SK-N-SH (cell line): ENCODE results near the gene ZC3H18. TPM values are rescaled to one million over a fixed set of nuclear protein-coding genes. Genes with fewer than 3 reads are reported as not detected.

Source experiments
- CTCF ChIA-PET: fragments of 300-600, 350-600 bp; formaldehyde crosslinking; extraction: SDS; loops from one replicate; lab custom pipeline; 2021; lab: Yijun Ruan, JAX
- POLR2A ChIA-PET: fragments of 350-600 bp; sonication (Branson Sonifier 250); formaldehyde crosslinking; extraction: SDS; loops from one replicate; lab custom pipeline; 2020; ENCODE audit warnings: antibody characterized with exemption, inconsistent platforms; lab: Yijun Ruan, JAX
- DNase-seq: peaks from one replicate; pipeline ENCODE4 v3.0.0; 2012
- H2AFZ ChIP-seq: fragments of 200-600 bp; sonication (generic); 2 replicates; pipeline ENCODE4 v1.8.1; 2016; ENCODE audit warnings: antibody characterized with exemption, mild to moderate bottlenecking, low read depth
- H3F3A ChIP-seq: fragments of 200-600 bp; sonication (generic); replicated peaks from 2 replicates; pipeline ENCODE3; 2016; ENCODE audit warnings: antibody characterized with exemption, mild to moderate bottlenecking; ENCODE audit not compliant: insufficient read depth
- H3K27ac ChIP-seq, 2 experiments: fragments of 200-500 bp in 1 of 2; fragments of 200-600 bp in 1 of 2; sonication (Bioruptor generic) in 1 of 2; sonication (generic), shearing (Covaris generic) in 1 of 2; 2 replicates each; pipeline versions ENCODE4 v1.5.1 to v1.6.1; 2014 to 2016; ENCODE audit warnings: low read depth in 2 of 2, inconsistent platforms in 1 of 2, low read length in 1 of 2, mild to moderate bottlenecking in 1 of 2, mixed read lengths in 1 of 2
- H3K27me3 ChIP-seq: fragments of 200-600 bp; sonication (generic), shearing (Covaris generic); 2 replicates; pipeline ENCODE4 v1.6.1; 2016; ENCODE audit warnings: mixed run types; ENCODE audit not compliant: insufficient read depth
- H3K36me3 ChIP-seq, 2 experiments: fragments of 200-500 bp in 1 of 2; fragments of 200-600 bp in 1 of 2; sonication (Bioruptor generic) in 1 of 2; sonication (generic) in 1 of 2; replicated peaks in 1 of 2; 2 replicates each; pipeline versions ENCODE3 to v1.5.1; 2014 to 2016; ENCODE audit warnings: low read length in 1 of 2, mild to moderate bottlenecking in 1 of 2; ENCODE audit not compliant: insufficient read depth in 2 of 2, control insufficient read depth in 1 of 2
- H3K4me1 ChIP-seq, 2 experiments: fragments of 200-500 bp in 1 of 2; fragments of 200-600 bp in 1 of 2; sonication (Bioruptor generic) in 1 of 2; sonication (generic), shearing (Covaris generic) in 1 of 2; 2 replicates each; pipeline versions ENCODE4 v1.5.1 to v1.6.1; 2014 to 2016; ENCODE audit warnings: low read depth in 1 of 2, low read length in 1 of 2, mixed run types in 1 of 2; ENCODE audit not compliant: insufficient read depth in 2 of 2, control insufficient read depth in 1 of 2
- H3K4me2 ChIP-seq: fragments of 200-600 bp; sonication (generic), shearing (Covaris generic); 2 replicates; pipeline ENCODE4 v1.6.1; 2017; ENCODE audit warnings: mixed run types
- H3K4me3 ChIP-seq, 2 experiments: fragments of 200-500 bp in 1 of 2; fragments of 200-600 bp in 1 of 2; sonication (Bioruptor generic) in 1 of 2; sonication (generic), shearing (Covaris generic) in 1 of 2; 2 replicates each; pipeline versions ENCODE4 v1.5.1 to v1.8.1; 2014 to 2016; ENCODE audit warnings: low read depth in 2 of 2, inconsistent platforms in 1 of 2, low read length in 1 of 2, mild to moderate bottlenecking in 1 of 2, mixed read lengths in 1 of 2, moderate library complexity in 1 of 2
- H3K79me2 ChIP-seq: fragments of 200-600 bp; sonication (generic); 2 replicates; pipeline ENCODE4 v1.8.1; 2017; ENCODE audit warnings: mild to moderate bottlenecking; ENCODE audit not compliant: insufficient read depth
- H3K9ac ChIP-seq: fragments of 200-600 bp; sonication (generic); 2 replicates; pipeline ENCODE4 v1.6.1; 2017; ENCODE audit warnings: mixed run types
- H3K9me2 ChIP-seq: fragments of 200-600 bp; sonication (generic); 2 replicates; pipeline ENCODE4 v1.6.1; 2017; ENCODE audit warnings: mixed run types
- H3K9me3 ChIP-seq: fragments of 200-600 bp; sonication (generic); 2 replicates; pipeline ENCODE4 v1.6.1; 2017; ENCODE audit warnings: mixed run types, mild to moderate bottlenecking, moderate library complexity
- H4K20me1 ChIP-seq: fragments of 200-600 bp; sonication (generic); 2 replicates; pipeline ENCODE4 v1.6.1; 2017; ENCODE audit warnings: mild to moderate bottlenecking, mixed run types; ENCODE audit not compliant: insufficient read depth
- MEF2A ChIP-seq: IDR thresholded peaks from 2 replicates; pipeline ENCODE4 v1.4.0; 2012; ENCODE audit warnings: low read depth, borderline replicate concordance
- MXI1 ChIP-seq: IDR thresholded peaks from 2 replicates; pipeline ENCODE4 v1.6.1; 2012; ENCODE audit warnings: mild to moderate bottlenecking, low read depth, low read length, improper control_type of control experiment
- RAD21 ChIP-seq: IDR thresholded peaks from 2 replicates; pipeline ENCODE4 v1.6.1; 2012; ENCODE audit warnings: mild to moderate bottlenecking, low read length
- RFX5 ChIP-seq: IDR thresholded peaks from 2 replicates; pipeline ENCODE4 v1.6.1; 2012; ENCODE audit warnings: mild to moderate bottlenecking, improper control_type of control experiment, low read length
- TCF12 ChIP-seq: IDR thresholded peaks from 2 replicates; pipeline ENCODE4 v1.4.0; 2012
- WGBS: methylation state at CpG from one replicate; pipeline ENCODE4 v1.1.6; 2017; ENCODE audit warnings: low lambda C conversion rate; 5-methylcytosine and 5-hydroxymethylcytosine counted together
- polyA plus RNA-seq, 3 experiments: library from polyadenylated mRNA; depleted of rRNA; stranded (reverse); fragments of >200 nt; gene quantifications; 2 replicates each; pipeline ENCODE4 v1.2.3, GENCODE V29; 2012
- TF ChIP-seq, protein P1 (sequence below): IDR thresholded peaks from 2 replicates; pipeline ENCODE4 v1.6.1; 2012; ENCODE audit warnings: mild to moderate bottlenecking, low read depth, low read length, moderate library complexity
- TF ChIP-seq, protein P2 (sequence below): IDR thresholded peaks from 2 replicates; pipeline ENCODE4; 2012
- TF ChIP-seq, protein P3 (sequence below): fragments of 200-600 bp; sonication (generic); IDR thresholded peaks from 2 replicates; pipeline ENCODE4 v1.6.1; 2017; ENCODE audit warnings: antibody characterized with exemption, mild to moderate bottlenecking, moderate library complexity
- TF ChIP-seq, protein P4 (sequence below): fragments of 150-350 bp; IDR thresholded peaks from 2 replicates; pipeline ENCODE4 v1.6.1; 2017; ENCODE audit warnings: antibody characterized with exemption, low read length, low read depth, borderline replicate concordance
- TF ChIP-seq, protein P5 (sequence below): IDR thresholded peaks from 2 replicates; pipeline ENCODE4 v1.4.0; 2012; ENCODE audit warnings: low read depth

Gene ZC3H18
- polyA plus RNA-seq, 1 of the 3 experiments (the other 2 are of a cell fraction): 32.7 TPM

DNA sequence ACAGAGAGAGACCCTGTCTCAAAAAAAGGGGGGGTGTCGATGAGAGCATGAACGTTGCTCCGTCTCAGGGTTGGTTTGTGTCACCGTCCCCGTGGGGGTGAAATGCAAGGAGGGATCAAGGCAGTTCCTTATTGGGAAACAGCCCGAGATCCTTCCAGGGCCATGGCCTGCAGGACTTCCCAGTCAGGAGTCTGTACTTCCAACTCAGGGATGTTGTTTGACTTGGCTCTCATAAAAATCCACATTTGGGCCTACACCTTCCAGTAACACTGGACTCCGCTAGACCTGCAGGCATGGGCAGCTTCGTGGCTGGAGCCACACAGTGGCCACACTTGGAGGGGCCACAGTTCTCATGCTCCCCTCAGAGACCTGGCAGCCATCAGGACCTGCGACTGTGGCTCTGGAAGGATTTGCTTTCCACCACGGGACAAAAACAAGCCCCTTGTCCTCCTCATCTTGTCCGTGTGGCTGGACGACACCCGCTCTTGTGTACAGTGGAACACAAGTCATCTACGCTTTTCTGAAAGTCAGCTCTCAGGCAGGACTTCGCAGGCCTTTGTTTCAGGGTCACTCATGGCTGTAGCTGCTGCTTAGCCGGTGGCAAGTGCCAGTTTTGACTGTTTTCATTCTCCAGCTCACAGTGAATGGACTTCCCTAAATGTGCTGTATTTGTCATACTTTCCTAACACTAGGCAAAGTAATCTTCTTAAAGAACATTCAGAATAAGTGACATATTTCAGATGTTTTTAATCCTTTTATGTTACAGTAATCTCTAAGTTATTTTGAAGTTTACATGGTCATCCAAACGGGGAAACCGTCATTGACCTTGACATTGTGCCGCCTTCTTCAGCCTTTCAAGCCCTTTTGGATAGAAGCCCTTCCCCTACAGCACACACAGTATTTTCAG, 44.0 kb downstream of the ZC3H18 start:
- Histone ChIP-seq H3K36me3 (peaks cover 11 to 44% of the 10 kb centered on the region in 2 experiments), H3K27ac (no peak overlapping the region), H3K9me2 (no peaks in the 10 kb centered on the region), H3K79me2 (peaks cover 22% of the 10 kb centered on the region; the same call in 1 of the 2 replicates), H3K4me2 (no peak overlapping the region), H3K27me3 (no peaks in the 10 kb centered on the region), H3F3A (no peaks in the 10 kb centered on the region), H3K4me3 (no peak overlapping the region), H3K9me3 (no peaks in the 10 kb centered on the region), H3K9ac (no peak overlapping the region), H2AFZ (no peak overlapping the region), H3K4me1 (no peaks in the 10 kb centered on the region), H4K20me1 (peaks cover 8% of the 10 kb centered on the region)
- ChIA-PET POLR2A (no interaction called here), CTCF (no interaction called here)
- TF ChIP-seq, protein P1, sequence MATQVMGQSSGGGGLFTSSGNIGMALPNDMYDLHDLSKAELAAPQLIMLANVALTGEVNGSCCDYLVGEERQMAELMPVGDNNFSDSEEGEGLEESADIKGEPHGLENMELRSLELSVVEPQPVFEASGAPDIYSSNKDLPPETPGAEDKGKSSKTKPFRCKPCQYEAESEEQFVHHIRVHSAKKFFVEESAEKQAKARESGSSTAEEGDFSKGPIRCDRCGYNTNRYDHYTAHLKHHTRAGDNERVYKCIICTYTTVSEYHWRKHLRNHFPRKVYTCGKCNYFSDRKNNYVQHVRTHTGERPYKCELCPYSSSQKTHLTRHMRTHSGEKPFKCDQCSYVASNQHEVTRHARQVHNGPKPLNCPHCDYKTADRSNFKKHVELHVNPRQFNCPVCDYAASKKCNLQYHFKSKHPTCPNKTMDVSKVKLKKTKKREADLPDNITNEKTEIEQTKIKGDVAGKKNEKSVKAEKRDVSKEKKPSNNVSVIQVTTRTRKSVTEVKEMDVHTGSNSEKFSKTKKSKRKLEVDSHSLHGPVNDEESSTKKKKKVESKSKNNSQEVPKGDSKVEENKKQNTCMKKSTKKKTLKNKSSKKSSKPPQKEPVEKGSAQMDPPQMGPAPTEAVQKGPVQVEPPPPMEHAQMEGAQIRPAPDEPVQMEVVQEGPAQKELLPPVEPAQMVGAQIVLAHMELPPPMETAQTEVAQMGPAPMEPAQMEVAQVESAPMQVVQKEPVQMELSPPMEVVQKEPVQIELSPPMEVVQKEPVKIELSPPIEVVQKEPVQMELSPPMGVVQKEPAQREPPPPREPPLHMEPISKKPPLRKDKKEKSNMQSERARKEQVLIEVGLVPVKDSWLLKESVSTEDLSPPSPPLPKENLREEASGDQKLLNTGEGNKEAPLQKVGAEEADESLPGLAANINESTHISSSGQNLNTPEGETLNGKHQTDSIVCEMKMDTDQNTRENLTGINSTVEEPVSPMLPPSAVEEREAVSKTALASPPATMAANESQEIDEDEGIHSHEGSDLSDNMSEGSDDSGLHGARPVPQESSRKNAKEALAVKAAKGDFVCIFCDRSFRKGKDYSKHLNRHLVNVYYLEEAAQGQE: no peak
- TF ChIP-seq MEF2A: no peak
- TF ChIP-seq, protein P2, sequence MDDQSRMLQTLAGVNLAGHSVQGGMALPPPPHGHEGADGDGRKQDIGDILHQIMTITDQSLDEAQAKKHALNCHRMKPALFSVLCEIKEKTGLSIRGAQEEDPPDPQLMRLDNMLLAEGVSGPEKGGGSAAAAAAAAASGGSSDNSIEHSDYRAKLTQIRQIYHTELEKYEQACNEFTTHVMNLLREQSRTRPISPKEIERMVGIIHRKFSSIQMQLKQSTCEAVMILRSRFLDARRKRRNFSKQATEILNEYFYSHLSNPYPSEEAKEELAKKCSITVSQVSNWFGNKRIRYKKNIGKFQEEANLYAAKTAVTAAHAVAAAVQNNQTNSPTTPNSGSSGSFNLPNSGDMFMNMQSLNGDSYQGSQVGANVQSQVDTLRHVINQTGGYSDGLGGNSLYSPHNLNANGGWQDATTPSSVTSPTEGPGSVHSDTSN: no peak
- TF ChIP-seq, protein P3, sequence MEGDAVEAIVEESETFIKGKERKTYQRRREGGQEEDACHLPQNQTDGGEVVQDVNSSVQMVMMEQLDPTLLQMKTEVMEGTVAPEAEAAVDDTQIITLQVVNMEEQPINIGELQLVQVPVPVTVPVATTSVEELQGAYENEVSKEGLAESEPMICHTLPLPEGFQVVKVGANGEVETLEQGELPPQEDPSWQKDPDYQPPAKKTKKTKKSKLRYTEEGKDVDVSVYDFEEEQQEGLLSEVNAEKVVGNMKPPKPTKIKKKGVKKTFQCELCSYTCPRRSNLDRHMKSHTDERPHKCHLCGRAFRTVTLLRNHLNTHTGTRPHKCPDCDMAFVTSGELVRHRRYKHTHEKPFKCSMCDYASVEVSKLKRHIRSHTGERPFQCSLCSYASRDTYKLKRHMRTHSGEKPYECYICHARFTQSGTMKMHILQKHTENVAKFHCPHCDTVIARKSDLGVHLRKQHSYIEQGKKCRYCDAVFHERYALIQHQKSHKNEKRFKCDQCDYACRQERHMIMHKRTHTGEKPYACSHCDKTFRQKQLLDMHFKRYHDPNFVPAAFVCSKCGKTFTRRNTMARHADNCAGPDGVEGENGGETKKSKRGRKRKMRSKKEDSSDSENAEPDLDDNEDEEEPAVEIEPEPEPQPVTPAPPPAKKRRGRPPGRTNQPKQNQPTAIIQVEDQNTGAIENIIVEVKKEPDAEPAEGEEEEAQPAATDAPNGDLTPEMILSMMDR: no peak
- TF ChIP-seq RAD21: no peak
- no peak for TF ChIP-seq TCF12
- TF ChIP-seq, protein P4, sequence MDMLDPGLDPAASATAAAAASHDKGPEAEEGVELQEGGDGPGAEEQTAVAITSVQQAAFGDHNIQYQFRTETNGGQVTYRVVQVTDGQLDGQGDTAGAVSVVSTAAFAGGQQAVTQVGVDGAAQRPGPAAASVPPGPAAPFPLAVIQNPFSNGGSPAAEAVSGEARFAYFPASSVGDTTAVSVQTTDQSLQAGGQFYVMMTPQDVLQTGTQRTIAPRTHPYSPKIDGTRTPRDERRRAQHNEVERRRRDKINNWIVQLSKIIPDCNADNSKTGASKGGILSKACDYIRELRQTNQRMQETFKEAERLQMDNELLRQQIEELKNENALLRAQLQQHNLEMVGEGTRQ: no peak
- no peak for TF ChIP-seq RFX5
- no peak for TF ChIP-seq MXI1
- TF ChIP-seq, protein P5, sequence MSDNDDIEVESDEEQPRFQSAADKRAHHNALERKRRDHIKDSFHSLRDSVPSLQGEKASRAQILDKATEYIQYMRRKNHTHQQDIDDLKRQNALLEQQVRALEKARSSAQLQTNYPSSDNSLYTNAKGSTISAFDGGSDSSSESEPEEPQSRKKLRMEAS: no peak
- 97% methylated on average over 17 of the region's 19 CpGs for WGBS
- DNase-seq: no peak
